Activated B cell treated with CpG ODN at 0.5 μM for 24 hours (primary cell): ENCODE data around the gene BTBD9. TPM values are rescaled to one million over a fixed set of nuclear protein-coding genes. Genes with fewer than 3 reads are reported as not detected.

Experiments
- ATAC-seq: fragments of 200-7000 bp; cut with Tn5 transposase; one replicate; pipeline ENCODE4 v1.10.0; 2021; ENCODE audit warnings: low read depth, mild to moderate bottlenecking, moderate library complexity
- CTCF ChIA-PET: fragments of 350-600 bp; sonication (Branson Sonifier 250); formaldehyde crosslinking; loops from one replicate; lab custom pipeline; 2021; ENCODE audit warnings: antibody characterized with exemption; lab: Charles Lee
- POLR2A ChIA-PET: fragments of 350-600 bp; sonication (Branson Sonifier 250); formaldehyde crosslinking; loops from one replicate; lab custom pipeline; 2021; ENCODE audit warnings: antibody characterized with exemption; lab: Charles Lee
- DNase-seq: peaks from one replicate; pipeline ENCODE4 v3.0.0; 2022
- H3K27ac Mint-ChIP-seq: one replicate; pipeline ENCODE4 v1.8.0; 2020; ENCODE audit warnings: mixed read lengths
- H3K27me3 Mint-ChIP-seq: one replicate; pipeline ENCODE4 v1.8.0; 2021; ENCODE audit warnings: mixed read lengths
- H3K36me3 Mint-ChIP-seq: one replicate; pipeline ENCODE4 v1.8.0; 2021; ENCODE audit warnings: low read depth, mixed read lengths
- H3K4me1 Mint-ChIP-seq: one replicate; pipeline ENCODE4 v1.8.0; 2021; ENCODE audit warnings: mixed read lengths
- H3K4me3 Mint-ChIP-seq: one replicate; pipeline ENCODE4 v1.8.0; 2020; ENCODE audit warnings: mild to moderate bottlenecking, mixed read lengths
- H3K9me3 Mint-ChIP-seq: one replicate; pipeline ENCODE4 v1.8.0; 2020; ENCODE audit warnings: mixed read lengths
- CTCF ChIP-seq: fragments of 200-600 bp; IDR thresholded peaks from one replicate; pipeline ENCODE4 v1.8.0; 2022; ENCODE audit warnings: antibody characterized with exemption, mild to moderate bottlenecking
- intact Hi-C: fragments of 100-400 bp; cut with micrococcal nuclease; formaldehyde crosslinking; loops from one replicate; pipeline ENCODE4 v1.15.1; 2024
- total RNA-seq: library from RNA; stranded (reverse); gene quantifications from 2 replicates; pipeline ENCODE4 v1.2.3, GENCODE V29; 2022

The BTBD9 gene
- total RNA-seq, 1 donor from 2014 or later, result 25.7 TPM

GRCh38 chr6:38142178-38142902 lies 497.4 kb downstream of the BTBD9 start:
- Mint-ChIP-seq H3K4me1 (no peaks in the 10 kb centered on the region), H3K9me3 (no peaks in the 10 kb centered on the region), H3K27ac (no peak overlapping the region), H3K27me3 (no peaks in the 10 kb centered on the region), H3K36me3 (peaks cover 30% of the 10 kb centered on the region), H3K4me3 (no peak overlapping the region)
- POLR2A ChIA-PET, result no interaction called here
- no peak for TF ChIP-seq CTCF
- ATAC-seq, result no peak
- no peak for DNase-seq
- CTCF ChIA-PET, result interaction anchor here (0.7 kb wide), 1 partner anchor 13 kb away, joined by 4 read pairs; no protein-coding TSS in a partner anchor
- intact Hi-C loops, result no loop called here

GRCh38 chr6:38141716-38142115 lies 498.0 kb downstream of the BTBD9 start:
- Mint-ChIP-seq H3K9me3 (no peaks in the 10 kb centered on the region), H3K27ac (no peak overlapping the region), H3K36me3 (peaks cover 31% of the 10 kb centered on the region), H3K27me3 (no peaks in the 10 kb centered on the region), H3K4me1 (no peaks in the 10 kb centered on the region), H3K4me3 (no peak overlapping the region)
- TF ChIP-seq CTCF, result no peak
- POLR2A ChIA-PET, result no interaction called here
- no peak for DNase-seq
- ATAC-seq, result no peak
- CTCF ChIA-PET, result no interaction called here
- intact Hi-C loops, result no loop called here

GRCh38 chr6:38141085-38141484 lies 498.6 kb downstream of the BTBD9 start:
- Mint-ChIP-seq H3K4me1 (no peaks in the 10 kb centered on the region), H3K9me3 (no peaks in the 10 kb centered on the region), H3K36me3 (peaks cover 33% of the 10 kb centered on the region), H3K27ac (no peak overlapping the region), H3K27me3 (no peaks in the 10 kb centered on the region), H3K4me3 (no peak overlapping the region)
- no peak for TF ChIP-seq CTCF
- no peak for DNase-seq
- intact Hi-C loops, result no loop called here
- ATAC-seq, result no peak
- POLR2A ChIA-PET, result no interaction called here
- CTCF ChIA-PET, result no interaction called here

- intact Hi-C loops, result no loop called here
- Mint-ChIP-seq H3K27ac (no peak overlapping the region), H3K36me3 (peaks cover 48% of the 10 kb centered on the region), H3K4me1 (no peaks in the 10 kb centered on the region), H3K9me3 (no peaks in the 10 kb centered on the region), H3K4me3 (no peak overlapping the region), H3K27me3 (no peaks in the 10 kb centered on the region)
- no peak for ATAC-seq
- POLR2A ChIA-PET, result no interaction called here
- no peak for DNase-seq
- TF ChIP-seq CTCF, result no peak
- CTCF ChIA-PET, result no interaction called here
Measured at GRCh38 chr6:38138374-38138773, 501.4 kb downstream of the BTBD9 start.

GRCh38 chr6:38137608-38138265 lies 502.0 kb downstream of the BTBD9 start:
- Mint-ChIP-seq H3K27me3 (no peaks in the 10 kb centered on the region), H3K4me1 (no peaks in the 10 kb centered on the region), H3K9me3 (no peaks in the 10 kb centered on the region), H3K27ac (no peak overlapping the region), H3K4me3 (no peak overlapping the region), H3K36me3 (peaks cover 50% of the 10 kb centered on the region)
- POLR2A ChIA-PET, result no interaction called here
- no peak for DNase-seq
- ATAC-seq, result no peak
- CTCF ChIA-PET, result no interaction called here
- TF ChIP-seq CTCF, result no peak
- intact Hi-C loops, result no loop called here
